Ishikawa (cell line): ENCODE data around the gene PLXDC2.

Experiments used
- CEBPB ChIP-seq: IDR thresholded peaks from 2 replicates; pipeline ENCODE4 v1.6.1; 2012
- CREB1 ChIP-seq: IDR thresholded peaks from 2 replicates; pipeline ENCODE4 v1.6.1; 2012; ENCODE audit warnings: low read depth
- EGR1 ChIP-seq: IDR thresholded peaks from 2 replicates; pipeline ENCODE4 v1.6.1; 2012
- EP300 ChIP-seq: IDR thresholded peaks from 2 replicates; pipeline ENCODE4 v1.6.1; 2012; ENCODE audit warnings: borderline replicate concordance
- FOXM1 ChIP-seq: IDR thresholded peaks from 2 replicates; pipeline ENCODE4 v1.6.1; 2012; ENCODE audit warnings: low read depth, borderline replicate concordance
- MAX ChIP-seq: IDR thresholded peaks from 2 replicates; pipeline ENCODE4 v1.6.1; 2012
- NFIC ChIP-seq: IDR thresholded peaks from 2 replicates; pipeline ENCODE4 v1.6.1; 2012
- RAD21 ChIP-seq: IDR thresholded peaks from 2 replicates; pipeline ENCODE4 v1.6.1; 2012; ENCODE audit warnings: low read depth
- REST ChIP-seq: IDR thresholded peaks from 2 replicates; pipeline ENCODE4 v1.6.1; 2012; ENCODE audit warnings: low read depth, mild to moderate bottlenecking
- TAF1 ChIP-seq: IDR thresholded peaks from 2 replicates; pipeline ENCODE4 v1.6.1; 2012; ENCODE audit warnings: low read depth, mild to moderate bottlenecking
- TCF12 ChIP-seq: IDR thresholded peaks from 2 replicates; pipeline ENCODE4 v1.6.1; 2012; ENCODE audit warnings: low read depth
- TEAD4 ChIP-seq: IDR thresholded peaks from 2 replicates; pipeline ENCODE4 v1.6.1; 2012
- USF1 ChIP-seq: IDR thresholded peaks from 2 replicates; pipeline ENCODE4 v1.6.1; 2012
- YY1 ChIP-seq: IDR thresholded peaks from 2 replicates; pipeline ENCODE4 v1.6.1; 2012; ENCODE audit warnings: low read depth
- ZBTB7A ChIP-seq: IDR thresholded peaks from 2 replicates; pipeline ENCODE4 v1.6.1; 2012; ENCODE audit warnings: low read depth

Gene PLXDC2

GRCh38 chr10:19801369-19801768 lies 14.9 kb upstream of the PLXDC2 start:
- TF ChIP-seq YY1 = no peak
- TF ChIP-seq USF1 = no peak
- no peak for TF ChIP-seq TCF12
- TF ChIP-seq CREB1 = no peak
- TF ChIP-seq ZBTB7A = no peak
- no peak for TF ChIP-seq EP300
- no peak for TF ChIP-seq TAF1
- no peak for TF ChIP-seq NFIC
- TF ChIP-seq CEBPB = no peak

GRCh38 chr10:19803676-19804075 lies 12.6 kb upstream of the PLXDC2 start:
- TF ChIP-seq CREB1 = no peak
- TF ChIP-seq TEAD4 = no peak
- no peak for TF ChIP-seq YY1
- TF ChIP-seq USF1 = no peak
- no peak for TF ChIP-seq EGR1
- TF ChIP-seq EP300 = no peak
- TF ChIP-seq FOXM1 = no peak
- no peak for TF ChIP-seq TCF12
- TF ChIP-seq TAF1 = no peak
- no peak for TF ChIP-seq REST
- TF ChIP-seq MAX = no peak
- no peak for TF ChIP-seq RAD21
- no peak for TF ChIP-seq NFIC
- no peak for TF ChIP-seq ZBTB7A
- no peak for TF ChIP-seq CEBPB

- TF ChIP-seq TCF12 = no peak
- no peak for TF ChIP-seq FOXM1
- TF ChIP-seq RAD21 = no peak
- TF ChIP-seq CREB1 = no peak
- no peak for TF ChIP-seq MAX
- TF ChIP-seq TAF1 = no peak
- TF ChIP-seq TEAD4 = no peak
- TF ChIP-seq YY1 = no peak
- no peak for TF ChIP-seq NFIC
- no peak for TF ChIP-seq REST
- TF ChIP-seq EGR1 = no peak
Measured at GRCh38 chr10:19809481-19809880, 6.8 kb upstream of the PLXDC2 start.

- TF ChIP-seq RAD21 = 0 out of 2 replicates have a peak, but pooled peaks have one; percentile 28
- TF ChIP-seq EGR1 = no peak
- TF ChIP-seq EP300 = no peak
Measured at GRCh38 chr10:19811540-19811939, 4.7 kb upstream of the PLXDC2 start.

GRCh38 chr10:19812976-19813375 lies 3.3 kb upstream of the PLXDC2 start:
- TF ChIP-seq REST (no peak), YY1 (no peak), CEBPB (no peak), EGR1 (no peak), EP300 (no peak), TAF1 (no peak), TEAD4 (no peak), USF1 (no peak), MAX (no peak), NFIC (no peak), RAD21 (no peak), FOXM1 (no peak), ZBTB7A (no peak), TCF12 (no peak), CREB1 (no peak)
